GM12878 (cell line): Measurements from ENCODE around the gene DNAI7.

Experiments
- CTCF ChIP-seq, 3 experiments: IDR thresholded peaks in 2 of 3; conservative IDR thresholded peaks in 1 of 3; 2 replicates each; pipeline ENCODE4 v1.5.1; 2011; ENCODE audit warnings: low read depth in 3 of 3, low read length in 3 of 3, mild to moderate bottlenecking in 3 of 3, control low read depth in 2 of 3, moderate library complexity in 2 of 3, inconsistent platforms in 1 of 3, mixed read lengths in 1 of 3; ENCODE audit not compliant: control insufficient read depth in 2 of 3, insufficient read depth in 1 of 3; ENCODE audit errors: extremely low read depth in 1 of 3
- JUNB ChIP-seq: IDR thresholded peaks from 2 replicates; pipeline ENCODE4 v1.6.1; 2016; ENCODE audit warnings: antibody characterized with exemption, mild to moderate bottlenecking
- SMAD1 ChIP-seq: fragments of 450-650 bp; IDR thresholded peaks from 2 replicates; pipeline ENCODE4 v1.6.1; 2018; ENCODE audit warnings: mild to moderate bottlenecking, low read depth; ENCODE audit not compliant: partially characterized antibody
- USF2 ChIP-seq: IDR thresholded peaks from 2 replicates; pipeline ENCODE4 v1.6.1; 2011; ENCODE audit warnings: low read depth, low read length, improper control_type of control experiment, borderline replicate concordance

GRCh38 chr12:25106818-25107217 lies 88.1 kb downstream of the DNAI7 start:
- no peak for TF ChIP-seq CTCF (IDR thresholded peaks at IDR 0.05 in 2 of 3, conservative IDR thresholded peaks at IDR 0.05 in 1 of 3; ENCODE audit: control insufficient read depth in 2 of 3, extremely low read depth in 1 of 3, insufficient read depth in 1 of 3, low read depth in 3 of 3, low read length in 3 of 3)
- TF ChIP-seq SMAD1: no peak
- no peak for TF ChIP-seq JUNB
- TF ChIP-seq USF2: no peak
